ENCODE results near the gene ZNF423. TPM values are rescaled to one million over a fixed set of nuclear protein-coding genes. Genes with fewer than 3 reads are reported as not detected.
A peak's percentile ranks its signal among the peaks of the same experiment; 100 is the strongest.

ZNF423 gene
- polyA plus RNA-seq, 1 experiment = 0.11 TPM

DNA sequence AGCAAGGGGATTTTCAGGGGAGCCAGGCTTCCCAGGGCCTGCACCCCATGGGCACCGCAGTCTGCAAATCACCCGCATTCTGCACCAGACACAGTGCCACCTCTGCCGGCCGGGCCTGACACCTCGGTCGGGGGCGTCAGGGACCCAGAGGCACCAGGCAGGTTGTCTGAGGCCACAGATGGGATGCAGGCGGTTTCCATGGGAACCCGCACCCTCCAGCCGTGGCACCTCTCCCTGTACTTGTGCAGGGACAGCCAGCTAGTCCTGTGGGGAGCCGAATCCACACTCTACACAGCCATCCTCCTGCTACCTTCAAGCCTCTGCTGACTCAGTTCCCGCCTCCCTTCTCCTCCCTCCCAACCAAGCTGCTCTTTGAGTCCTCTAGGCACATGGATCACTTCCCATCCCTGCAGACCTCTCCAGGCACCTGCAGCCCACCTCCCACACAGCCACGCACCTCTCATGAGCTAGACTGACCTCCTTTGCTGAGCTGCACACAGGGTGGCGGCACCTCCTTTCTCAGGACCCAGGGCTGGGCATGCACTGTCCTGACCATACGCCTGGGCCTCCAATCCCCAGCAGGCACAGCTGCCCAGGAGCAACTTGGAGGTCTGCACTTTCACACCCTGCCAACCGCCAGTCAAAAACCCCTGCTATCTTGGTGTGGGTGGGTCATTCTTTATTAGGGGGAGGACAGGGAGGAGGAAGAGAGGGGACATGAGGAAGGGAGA is 362.9 kb downstream of the ZNF423 start:
- TF ChIP-seq, protein P1, sequence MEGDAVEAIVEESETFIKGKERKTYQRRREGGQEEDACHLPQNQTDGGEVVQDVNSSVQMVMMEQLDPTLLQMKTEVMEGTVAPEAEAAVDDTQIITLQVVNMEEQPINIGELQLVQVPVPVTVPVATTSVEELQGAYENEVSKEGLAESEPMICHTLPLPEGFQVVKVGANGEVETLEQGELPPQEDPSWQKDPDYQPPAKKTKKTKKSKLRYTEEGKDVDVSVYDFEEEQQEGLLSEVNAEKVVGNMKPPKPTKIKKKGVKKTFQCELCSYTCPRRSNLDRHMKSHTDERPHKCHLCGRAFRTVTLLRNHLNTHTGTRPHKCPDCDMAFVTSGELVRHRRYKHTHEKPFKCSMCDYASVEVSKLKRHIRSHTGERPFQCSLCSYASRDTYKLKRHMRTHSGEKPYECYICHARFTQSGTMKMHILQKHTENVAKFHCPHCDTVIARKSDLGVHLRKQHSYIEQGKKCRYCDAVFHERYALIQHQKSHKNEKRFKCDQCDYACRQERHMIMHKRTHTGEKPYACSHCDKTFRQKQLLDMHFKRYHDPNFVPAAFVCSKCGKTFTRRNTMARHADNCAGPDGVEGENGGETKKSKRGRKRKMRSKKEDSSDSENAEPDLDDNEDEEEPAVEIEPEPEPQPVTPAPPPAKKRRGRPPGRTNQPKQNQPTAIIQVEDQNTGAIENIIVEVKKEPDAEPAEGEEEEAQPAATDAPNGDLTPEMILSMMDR (IDR thresholded peaks at IDR 0.05; ENCODE audit: low read depth, low read length) = no peak
- no peak for DNase-seq (ENCODE audit: low read depth, low spot score)
- Histone ChIP-seq H3K27ac (ENCODE audit: low read depth, low read length) (no peak overlapping the region), H3K4me3 (ENCODE audit: low read depth, low read length) (no peak overlapping the region), H3K9me3 (ENCODE audit: control insufficient read depth, insufficient read depth, low read length) (no peaks in the 10 kb centered on the region), H3K27me3 (ENCODE audit: control insufficient read depth, insufficient read depth, low read length) (no peaks in the 10 kb centered on the region)
- CTCF ChIA-PET = interaction anchor here (0.6 kb wide), 1 partner anchor 201 kb away, joined by 3 read pairs; no protein-coding TSS in a partner anchor
- POLR2A ChIA-PET = no interaction called here

DNA sequence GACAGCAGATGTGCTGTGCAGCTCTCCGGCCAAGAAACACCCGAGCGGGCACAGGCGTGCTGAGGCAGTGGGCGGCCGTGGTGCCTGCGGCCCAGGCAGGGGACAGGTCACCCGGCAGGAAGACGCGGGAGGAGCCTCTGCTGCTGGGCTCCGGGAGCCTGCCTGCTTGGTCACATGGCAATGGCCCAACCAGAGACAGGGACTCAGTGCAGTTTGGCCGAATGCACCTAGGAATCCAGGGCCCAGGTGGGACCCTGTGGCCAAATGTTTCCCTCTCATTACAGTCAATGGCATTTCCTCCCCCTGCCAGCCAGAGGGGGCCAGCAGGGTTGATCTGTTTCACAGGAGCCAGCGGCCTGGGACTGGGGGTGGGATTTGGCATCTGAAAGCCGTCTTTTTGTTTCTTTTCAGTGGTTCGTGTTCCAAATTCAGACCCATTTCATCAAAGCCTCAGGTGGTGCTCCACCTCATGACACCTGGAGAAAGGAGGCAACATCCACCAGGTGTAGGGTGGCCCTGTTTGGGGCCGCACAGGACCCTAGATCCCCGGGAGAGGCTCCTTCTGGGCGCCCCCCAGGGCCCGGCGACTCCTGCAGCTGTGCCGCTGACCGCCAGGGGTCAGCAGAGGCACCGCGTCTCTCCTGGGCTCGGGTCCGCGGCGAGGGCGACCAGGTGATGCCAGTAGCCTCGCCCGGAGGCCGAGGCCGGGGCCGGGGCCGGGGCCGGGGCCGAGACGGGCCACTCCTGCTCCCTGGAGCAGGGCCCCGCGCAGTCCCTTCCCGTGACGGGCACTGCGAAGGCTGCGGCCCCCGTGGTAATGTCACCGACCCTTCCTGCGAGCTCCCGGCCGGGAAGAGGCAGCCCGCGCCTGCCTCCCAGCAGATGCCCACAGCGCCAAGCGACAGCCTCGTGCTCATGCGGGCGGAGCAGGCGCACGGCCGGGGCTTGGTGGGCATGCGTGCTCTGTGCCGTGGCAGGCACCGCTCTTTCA is 363.8 kb downstream of the ZNF423 start:
- Histone ChIP-seq H3K27ac (ENCODE audit: low read depth, low read length) (no peak overlapping the region), H3K4me3 (ENCODE audit: low read depth, low read length) (no peak overlapping the region), H3K27me3 (ENCODE audit: control insufficient read depth, insufficient read depth, low read length) (no peaks in the 10 kb centered on the region), H3K9me3 (ENCODE audit: control insufficient read depth, insufficient read depth, low read length) (no peaks in the 10 kb centered on the region)
- ChIA-PET CTCF (interaction anchor here (0.6 to 0.7 kb wide), 5 partner anchors 33 to 202 kb away, joined by 3 to 7 read pairs (median 4); no protein-coding TSS in a partner anchor), POLR2A (no interaction called here)
- DNase-seq (ENCODE audit: low read depth, low spot score) = no peak
- TF ChIP-seq, protein P1 (IDR thresholded peaks at IDR 0.05; ENCODE audit: low read depth, low read length) = peak; percentile 71

GRCh38 chr16:49491106-49491670 is 364.7 kb downstream of the ZNF423 start:
- no peak for DNase-seq (ENCODE audit: low read depth, low spot score)
- no peaks in the 10 kb centered on the region for H3K27me3 ChIP-seq (ENCODE audit: control insufficient read depth, insufficient read depth, low read length)
- ChIA-PET POLR2A (no interaction called here), CTCF (no interaction called here)
- H3K4me3 ChIP-seq (ENCODE audit: low read depth, low read length) = no peak overlapping the region
- TF ChIP-seq, protein P1 (IDR thresholded peaks at IDR 0.05; ENCODE audit: low read depth, low read length) = no peak
- H3K9me3 ChIP-seq (ENCODE audit: control insufficient read depth, insufficient read depth, low read length) = no peaks in the 10 kb centered on the region
- no peak overlapping the region for H3K27ac ChIP-seq (ENCODE audit: low read depth, low read length)

GRCh38 chr16:49490321-49490705 is 365.6 kb downstream of the ZNF423 start:
- no peak for DNase-seq (ENCODE audit: low read depth, low spot score)
- H3K9me3 ChIP-seq (ENCODE audit: control insufficient read depth, insufficient read depth, low read length) = no peaks in the 10 kb centered on the region
- no peak overlapping the region for H3K4me3 ChIP-seq (ENCODE audit: low read depth, low read length)
- no peak overlapping the region for H3K27ac ChIP-seq (ENCODE audit: low read depth, low read length)
- ChIA-PET POLR2A (no interaction called here), CTCF (no interaction called here)
- no peaks in the 10 kb centered on the region for H3K27me3 ChIP-seq (ENCODE audit: control insufficient read depth, insufficient read depth, low read length)
- TF ChIP-seq, protein P1 (IDR thresholded peaks at IDR 0.05; ENCODE audit: low read depth, low read length) = no peak
